Vagina (tissue), 2 donors: ENCODE data around the gene DOC2B.
"Not testable (repeated sequence)": the region's sequence is repeated elsewhere in the genome, so short reads cannot be mapped to it uniquely, and the experiment has no call there.

Experiments
- POLR2A ChIP-seq, 2 donors: fragments of 450-650 bp; IDR thresholded peaks; one replicate each; pipeline ENCODE4 v1.6.1; 2017; ENCODE audit warnings: antibody characterized with exemption in 2 of 2, mild to moderate bottlenecking in 2 of 2, moderate library complexity in 2 of 2
- TF ChIP-seq, protein P1 (sequence below), 3 experiments: fragments of 450-650 bp in 2 of 3; fragments of 200-600 bp in 1 of 3; sonication (generic) in 1 of 3; IDR thresholded peaks; one replicate each; pipeline ENCODE4 v1.5.1; 2017 to 2019; ENCODE audit warnings: antibody characterized with exemption in 3 of 3, mild to moderate bottlenecking in 2 of 3, moderate library complexity in 2 of 3

DNA sequence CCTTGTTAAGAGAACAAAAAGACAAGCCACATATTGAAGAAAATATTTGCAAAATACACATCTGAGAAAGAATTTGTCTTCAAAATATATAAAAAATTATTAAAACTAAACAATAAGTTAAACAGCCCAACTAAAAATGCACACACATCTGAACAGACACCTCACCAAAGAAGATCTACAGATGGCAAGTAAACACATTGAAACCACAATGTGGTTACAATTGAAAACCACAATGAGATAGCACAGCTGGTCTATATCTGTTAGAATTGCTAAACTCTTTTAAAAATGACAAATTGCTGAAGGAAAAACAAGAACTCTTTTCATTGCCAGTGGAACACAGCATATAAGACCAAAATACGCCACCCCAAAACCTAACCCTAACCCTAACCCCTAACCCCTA is 45.6 kb downstream of the DOC2B start:
- TF ChIP-seq, protein P1, sequence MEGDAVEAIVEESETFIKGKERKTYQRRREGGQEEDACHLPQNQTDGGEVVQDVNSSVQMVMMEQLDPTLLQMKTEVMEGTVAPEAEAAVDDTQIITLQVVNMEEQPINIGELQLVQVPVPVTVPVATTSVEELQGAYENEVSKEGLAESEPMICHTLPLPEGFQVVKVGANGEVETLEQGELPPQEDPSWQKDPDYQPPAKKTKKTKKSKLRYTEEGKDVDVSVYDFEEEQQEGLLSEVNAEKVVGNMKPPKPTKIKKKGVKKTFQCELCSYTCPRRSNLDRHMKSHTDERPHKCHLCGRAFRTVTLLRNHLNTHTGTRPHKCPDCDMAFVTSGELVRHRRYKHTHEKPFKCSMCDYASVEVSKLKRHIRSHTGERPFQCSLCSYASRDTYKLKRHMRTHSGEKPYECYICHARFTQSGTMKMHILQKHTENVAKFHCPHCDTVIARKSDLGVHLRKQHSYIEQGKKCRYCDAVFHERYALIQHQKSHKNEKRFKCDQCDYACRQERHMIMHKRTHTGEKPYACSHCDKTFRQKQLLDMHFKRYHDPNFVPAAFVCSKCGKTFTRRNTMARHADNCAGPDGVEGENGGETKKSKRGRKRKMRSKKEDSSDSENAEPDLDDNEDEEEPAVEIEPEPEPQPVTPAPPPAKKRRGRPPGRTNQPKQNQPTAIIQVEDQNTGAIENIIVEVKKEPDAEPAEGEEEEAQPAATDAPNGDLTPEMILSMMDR (IDR thresholded peaks at IDR 0.05), result not testable (repeated sequence)
- not testable (repeated sequence) for TF ChIP-seq POLR2A (IDR thresholded peaks at IDR 0.05)
